NCI-H2171 treated with DMSO at 0.1 percent for 48 hours (cell line): ENCODE results near the gene MEGF10.

Experiments
- DNase-seq: peaks from one replicate; lab custom pipeline; 2025; lab: John Stamatoyannopoulos, UW

The MEGF10 gene

DNA sequence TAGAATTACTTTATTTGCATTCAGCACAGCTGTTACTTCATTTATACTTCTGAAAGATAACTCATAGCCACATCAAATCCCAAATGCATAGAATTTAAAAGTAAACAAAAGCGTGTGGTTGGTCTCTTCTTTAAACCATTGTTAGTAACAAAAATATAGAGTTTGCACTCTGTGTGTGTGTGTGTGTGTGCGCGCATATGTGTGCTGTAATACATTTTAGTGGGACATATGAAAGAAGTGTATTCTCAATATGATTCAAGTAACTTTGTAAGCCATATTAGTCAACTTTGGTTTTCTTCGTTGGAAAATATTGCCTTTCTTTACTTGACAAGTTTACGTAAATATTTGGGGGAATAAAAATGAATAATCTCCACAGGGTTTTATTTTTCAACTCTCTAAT is 120.8 kb downstream of the MEGF10 start:
- DNase-seq: no peak

DNA sequence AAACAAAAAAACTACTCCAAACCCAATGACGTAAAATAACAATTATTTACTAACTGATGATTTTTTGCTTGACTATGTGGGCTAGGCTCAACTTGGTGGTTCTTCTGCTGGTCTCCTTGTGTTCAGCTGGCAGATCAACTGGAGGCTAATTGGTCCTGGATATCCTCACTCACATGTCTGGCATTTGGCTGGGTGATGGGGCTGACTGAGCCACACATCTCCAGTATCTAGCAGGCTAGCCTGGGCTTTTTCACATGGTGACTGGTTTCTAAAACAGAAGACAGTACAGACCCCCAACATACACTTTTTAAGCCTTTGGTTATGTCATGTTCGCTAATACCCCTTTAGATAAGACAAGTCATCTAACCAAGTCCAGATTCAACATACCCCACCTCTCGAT is 122.1 kb downstream of the MEGF10 start:
- no peak for DNase-seq

DNA sequence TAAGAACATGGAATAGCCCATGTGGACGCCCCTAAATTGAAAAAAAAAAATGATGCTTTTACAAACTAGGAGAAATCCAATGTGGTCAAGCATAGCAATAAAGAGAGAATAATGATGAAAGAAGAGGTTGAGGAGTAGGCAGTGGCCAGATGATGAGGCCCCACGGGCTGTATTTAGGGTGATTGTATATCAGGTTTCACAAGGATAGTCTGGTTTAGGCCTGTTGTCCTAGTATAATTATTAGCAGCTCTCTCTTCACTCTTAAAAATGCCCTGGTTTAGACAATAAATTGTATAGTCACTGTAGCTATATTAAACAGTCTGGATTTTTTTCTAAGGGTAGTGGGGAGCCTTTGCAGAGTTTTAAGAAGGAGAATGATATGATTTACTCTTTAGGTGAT is 124.4 kb downstream of the MEGF10 start:
- DNase-seq: no peak

DNA sequence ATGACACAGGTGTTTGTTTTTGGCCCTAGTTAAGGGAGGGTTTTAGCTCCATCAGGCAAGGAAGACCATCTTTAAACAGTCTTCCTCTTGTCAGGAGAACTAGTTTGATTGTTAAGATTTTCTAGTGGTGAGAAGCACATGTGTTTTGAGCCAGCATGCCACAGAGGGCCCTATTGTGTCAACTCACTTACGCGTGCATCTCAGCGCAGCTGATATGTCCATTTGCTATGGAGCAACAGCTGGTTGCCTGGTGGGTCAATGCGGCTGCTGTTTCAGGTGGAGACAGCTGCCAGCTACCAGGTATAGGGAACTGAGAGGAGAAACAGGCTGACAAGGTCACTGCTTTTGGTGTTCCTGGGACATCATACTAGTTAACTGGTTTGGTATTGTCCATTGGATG is 126.3 kb downstream of the MEGF10 start:
- no peak for DNase-seq

DNA sequence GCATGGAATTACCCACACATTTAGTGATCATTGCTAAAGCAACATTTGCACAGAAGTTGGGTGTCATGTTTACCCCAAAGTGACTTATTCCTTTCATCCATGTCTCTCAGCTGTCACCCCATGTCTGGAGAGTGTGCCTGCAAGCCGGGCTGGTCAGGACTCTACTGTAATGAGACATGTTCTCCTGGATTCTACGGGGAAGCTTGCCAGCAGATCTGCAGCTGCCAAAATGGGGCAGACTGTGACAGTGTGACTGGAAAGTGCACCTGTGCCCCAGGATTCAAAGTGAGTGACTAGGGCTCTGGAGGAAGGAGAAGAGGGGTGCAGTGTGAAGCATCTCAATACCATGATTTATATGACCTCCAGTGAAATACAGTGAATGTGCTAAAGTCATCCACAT is 126.9 kb downstream of the MEGF10 start:
- DNase-seq: no peak

DNA sequence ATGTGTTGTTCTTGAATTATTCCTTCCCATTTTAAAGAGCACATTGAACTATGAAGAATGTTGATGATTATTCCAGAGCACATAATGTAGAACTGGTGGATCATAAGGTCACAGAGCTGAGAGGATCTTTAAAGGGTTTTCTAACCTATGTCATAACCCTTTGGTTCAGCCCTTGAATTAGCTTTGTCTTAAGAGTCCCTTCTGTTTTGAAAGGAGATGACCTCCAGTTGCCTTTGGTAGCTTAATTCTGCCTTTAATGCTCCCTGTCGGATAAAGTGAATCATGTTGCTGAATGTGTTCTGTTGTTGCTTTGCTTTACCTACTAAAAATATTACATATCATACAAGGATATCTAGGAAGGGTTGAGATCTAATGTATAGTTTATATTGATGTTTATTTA is 127.8 kb downstream of the MEGF10 start:
- DNase-seq: no peak

DNA sequence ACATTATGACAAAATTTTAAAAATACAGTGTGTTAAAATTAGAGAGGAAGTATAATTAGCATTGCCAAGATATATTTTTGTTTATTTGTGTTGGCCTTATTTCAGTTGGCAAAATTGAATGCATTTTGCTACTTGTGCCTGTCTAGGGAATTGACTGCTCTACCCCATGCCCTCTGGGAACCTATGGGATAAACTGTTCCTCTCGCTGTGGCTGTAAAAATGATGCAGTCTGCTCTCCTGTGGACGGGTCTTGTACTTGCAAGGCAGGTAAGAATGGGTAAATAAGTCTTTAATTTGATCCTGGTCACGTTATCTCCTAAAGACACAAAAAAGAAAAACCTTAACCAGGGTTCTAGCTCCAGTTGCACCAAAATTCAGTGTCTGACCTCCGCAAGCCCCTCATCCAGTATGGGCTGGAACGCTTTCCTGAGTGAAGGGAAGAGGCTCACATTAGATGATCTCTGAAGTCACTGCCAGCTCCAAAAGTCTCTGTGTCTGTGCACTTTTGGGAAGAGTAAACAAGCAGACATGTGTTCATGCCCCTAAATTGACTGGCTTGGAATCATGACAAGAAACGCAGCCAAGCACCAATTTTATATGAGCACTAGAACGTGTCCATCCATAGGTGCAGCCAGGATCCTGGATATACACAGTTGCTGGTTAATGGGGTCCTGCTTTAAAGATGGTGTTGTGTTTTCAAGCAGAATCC is 128.5 kb downstream of the MEGF10 start:
- peak; percentile 33 for DNase-seq

DNA sequence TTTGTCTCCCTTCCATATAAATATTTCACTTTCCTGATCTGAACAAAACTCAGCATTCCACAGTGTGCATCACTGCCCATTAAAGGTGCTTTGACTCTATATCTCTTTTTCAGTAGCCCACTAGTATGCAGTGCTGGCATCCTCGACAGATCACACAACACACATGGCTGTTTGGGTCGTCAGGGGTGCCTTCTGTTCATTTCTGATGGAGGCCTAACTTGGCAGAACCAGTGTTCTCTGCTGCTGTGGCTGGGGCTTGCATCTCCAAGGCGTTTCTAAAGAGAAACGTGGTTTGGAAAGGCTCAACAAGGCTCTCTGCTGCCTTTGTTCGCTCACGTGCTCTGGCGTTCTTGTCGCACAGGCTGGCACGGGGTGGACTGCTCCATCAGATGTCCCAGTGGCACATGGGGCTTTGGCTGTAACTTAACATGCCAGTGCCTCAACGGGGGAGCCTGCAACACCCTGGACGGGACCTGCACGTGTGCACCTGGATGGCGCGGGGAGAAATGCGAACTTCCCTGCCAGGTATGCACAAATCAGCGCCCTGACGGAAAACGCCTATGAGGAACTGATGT is 129.2 kb downstream of the MEGF10 start:
- no peak for DNase-seq

DNA sequence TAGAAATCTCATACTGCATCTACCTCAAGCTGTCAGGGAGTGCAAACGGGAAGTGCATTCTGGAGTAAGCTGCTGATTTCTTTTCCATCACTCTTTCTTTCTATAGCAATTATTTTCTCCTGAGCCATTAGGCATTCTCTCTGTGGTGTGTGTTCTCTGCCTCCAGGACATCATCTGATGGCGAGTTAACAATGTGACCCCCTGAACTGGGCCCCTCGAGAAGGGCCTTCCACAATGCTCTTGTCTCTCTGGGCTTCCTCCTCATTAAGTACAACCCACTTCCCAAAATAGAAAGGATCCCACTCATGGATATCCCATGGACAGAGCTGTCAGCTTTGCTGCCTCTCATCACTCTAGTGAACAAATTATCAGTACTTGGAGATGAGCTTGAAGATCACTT is 130.2 kb downstream of the MEGF10 start:
- DNase-seq: no peak

DNA sequence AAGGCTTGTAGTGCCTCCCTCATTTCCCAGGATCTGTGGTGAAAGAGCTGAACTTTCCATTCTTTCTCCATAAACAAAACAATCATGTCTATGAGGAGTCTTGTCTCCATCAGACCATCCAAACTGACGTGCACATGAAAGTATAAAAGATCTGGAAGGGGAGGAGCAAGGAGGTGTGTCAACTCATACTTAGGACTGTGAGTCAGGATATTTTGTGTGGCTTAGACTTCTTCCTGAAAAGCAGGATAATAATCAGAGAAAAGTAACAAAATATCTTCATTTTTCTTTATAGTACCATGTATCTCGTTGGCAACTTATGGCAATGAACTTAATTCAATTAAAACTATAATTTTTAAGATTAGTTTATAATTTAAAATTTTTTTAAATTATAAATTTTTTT is 130.9 kb downstream of the MEGF10 start:
- no peak for DNase-seq

DNA sequence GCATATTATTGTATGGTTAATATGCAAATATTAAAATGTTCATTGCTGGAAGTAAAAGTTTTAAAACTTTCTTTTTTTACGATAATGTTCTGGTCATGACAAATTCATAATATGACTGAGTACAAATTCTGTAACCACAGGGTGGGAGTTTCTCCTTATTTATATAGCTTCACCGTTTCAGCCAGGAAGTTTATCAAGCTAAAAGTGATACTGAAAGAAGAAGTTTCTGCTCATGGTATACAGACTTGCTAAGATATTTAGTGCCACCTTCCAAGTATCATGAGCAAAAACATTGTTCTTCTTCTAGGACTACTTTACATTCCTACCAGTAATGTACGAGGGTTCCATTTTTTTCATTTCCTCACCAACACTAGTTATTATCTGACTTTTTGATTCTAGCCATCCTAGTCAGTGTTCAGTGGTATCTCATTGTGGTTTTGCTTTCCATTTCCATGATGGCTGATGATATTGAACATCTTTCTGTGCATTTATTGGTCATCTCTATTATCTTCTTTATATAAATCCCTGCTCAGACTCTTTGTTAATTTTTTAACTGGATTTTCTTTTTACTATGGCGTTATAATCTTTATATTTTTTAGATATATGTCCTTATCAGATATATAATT is 132.7 kb downstream of the MEGF10 start:
- DNase-seq: no peak

DNA sequence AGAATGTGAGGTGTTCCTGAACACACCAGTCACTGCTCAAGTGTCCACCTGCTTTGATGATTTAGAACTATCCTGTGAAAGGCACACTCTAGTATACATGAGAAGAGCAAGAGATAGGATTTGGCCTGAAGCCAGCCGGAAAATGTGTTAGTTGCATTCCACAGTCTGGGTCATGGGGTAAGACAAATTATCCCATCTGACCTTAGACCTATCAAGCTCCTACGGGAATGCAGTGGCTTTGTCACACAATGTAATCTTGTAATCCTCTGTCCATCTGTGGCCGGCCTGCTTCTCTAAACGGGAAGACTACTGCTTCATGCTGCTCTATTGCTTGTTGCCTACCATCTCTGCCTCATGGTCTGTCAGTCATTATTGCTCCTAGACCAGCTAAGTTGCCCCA is 134.4 kb downstream of the MEGF10 start:
- no peak for DNase-seq

DNA sequence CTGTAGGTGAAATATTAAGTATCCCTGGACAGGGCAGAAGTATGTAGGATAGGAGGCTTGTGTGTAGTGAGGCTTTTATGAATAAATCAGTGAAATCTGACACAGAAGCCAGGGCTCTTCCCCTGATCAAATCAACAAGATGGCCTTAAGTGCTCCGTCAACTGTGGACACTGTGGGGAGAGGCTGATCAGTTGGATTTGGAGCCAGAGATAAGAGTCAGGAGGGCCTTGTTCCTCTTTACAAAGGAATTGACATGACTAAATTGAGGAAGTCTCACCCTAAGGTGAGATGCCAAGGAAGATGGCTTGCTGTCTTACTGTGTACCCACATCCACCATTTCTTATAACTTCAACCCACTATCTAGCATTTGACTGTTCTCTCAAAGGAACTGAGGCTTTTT is 135.3 kb downstream of the MEGF10 start:
- no peak for DNase-seq

DNA sequence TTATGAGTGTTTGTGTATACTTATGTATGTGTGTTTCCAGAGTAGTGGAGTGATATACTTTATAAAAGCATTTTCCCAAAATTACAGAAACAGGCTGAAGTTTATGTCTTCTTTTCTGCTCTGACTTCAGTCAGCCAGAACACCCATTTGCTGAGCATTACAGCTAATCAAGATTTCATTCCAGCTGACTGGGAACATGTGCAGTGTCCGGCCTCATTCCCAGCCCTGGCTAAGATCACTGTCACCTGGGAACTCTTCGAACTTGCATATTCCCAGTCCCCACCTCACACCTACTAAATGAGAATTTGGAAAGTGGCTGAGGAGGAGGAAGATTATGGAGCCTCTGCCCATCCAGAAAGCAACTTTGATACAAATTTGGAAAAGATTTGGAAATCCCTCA is 136.1 kb downstream of the MEGF10 start:
- DNase-seq: no peak

DNA sequence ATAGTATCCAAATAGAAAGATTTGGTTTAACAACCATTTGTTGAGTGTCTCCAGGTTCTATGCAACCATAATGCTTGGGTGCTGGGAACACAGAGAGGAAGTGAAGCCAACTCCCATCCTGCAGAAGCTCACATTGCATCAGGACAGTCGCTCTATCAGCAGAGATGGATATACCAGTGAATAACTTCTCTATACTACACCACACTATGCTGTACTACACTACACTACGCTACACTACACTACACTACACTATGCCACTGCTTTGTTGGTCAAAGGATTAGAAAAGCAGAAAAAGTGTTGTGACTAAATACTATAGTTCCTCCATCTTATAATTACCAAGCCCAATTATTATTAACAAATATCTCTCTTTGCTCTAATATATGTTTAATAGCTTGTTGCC is 137.7 kb downstream of the MEGF10 start:
- DNase-seq: no peak

DNA sequence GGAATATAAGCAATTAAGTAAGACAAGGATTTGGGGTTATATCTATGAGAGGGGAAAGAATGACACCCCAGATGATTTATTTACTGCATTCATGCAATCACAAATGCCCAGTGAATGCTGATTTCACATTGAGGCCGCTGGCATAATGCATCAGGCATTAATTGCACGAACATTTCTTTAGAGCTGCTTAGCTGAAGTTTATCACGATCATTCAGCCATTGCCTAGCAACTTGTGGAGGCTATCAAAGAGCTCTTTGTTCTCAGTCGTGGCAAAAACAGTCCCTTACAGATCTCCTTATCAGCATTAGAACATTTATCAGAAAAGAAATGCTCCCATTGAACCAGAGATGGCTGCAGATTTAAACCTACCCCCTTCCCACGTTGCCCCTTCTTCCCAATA is 138.2 kb downstream of the MEGF10 start:
- no peak for DNase-seq

DNA sequence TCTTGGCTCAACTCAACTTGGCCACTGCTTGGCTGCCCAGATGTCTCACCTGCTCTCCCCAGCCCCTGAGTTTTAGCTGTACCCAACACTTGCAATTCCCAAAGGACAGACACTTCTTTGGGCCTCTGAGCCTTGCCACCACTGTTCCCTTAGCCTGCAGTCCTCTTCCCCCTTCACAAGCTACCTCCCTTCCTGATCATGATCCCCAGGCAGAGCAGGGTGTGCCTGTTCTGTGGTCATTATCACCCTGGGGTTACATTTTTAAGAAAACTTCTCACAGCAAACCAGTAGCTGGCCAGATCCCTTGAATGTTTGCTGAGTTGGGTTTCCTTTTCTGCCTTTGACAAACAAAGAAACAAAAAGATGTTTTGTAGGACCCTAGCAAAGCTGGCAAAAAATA is 139.3 kb downstream of the MEGF10 start:
- no peak for DNase-seq

DNA sequence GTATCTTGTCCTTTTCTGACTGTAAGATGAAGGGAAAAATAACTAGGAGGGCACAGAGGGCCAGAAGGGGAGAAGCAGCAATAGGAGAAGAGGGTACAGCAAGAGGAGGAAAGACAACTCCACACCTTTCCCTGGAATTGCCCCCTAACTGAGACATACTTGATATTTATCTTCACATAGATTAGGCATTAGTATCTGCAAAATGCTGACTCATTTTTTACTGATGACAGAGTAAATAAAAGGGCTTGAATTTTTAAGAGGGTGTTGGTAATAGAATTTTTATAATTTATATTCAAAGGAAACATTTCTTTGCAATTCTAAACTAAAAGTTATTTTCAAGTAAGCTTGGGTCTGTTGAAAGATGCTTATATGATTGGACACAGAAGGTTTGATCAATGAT is 140.0 kb downstream of the MEGF10 start:
- no peak for DNase-seq

DNA sequence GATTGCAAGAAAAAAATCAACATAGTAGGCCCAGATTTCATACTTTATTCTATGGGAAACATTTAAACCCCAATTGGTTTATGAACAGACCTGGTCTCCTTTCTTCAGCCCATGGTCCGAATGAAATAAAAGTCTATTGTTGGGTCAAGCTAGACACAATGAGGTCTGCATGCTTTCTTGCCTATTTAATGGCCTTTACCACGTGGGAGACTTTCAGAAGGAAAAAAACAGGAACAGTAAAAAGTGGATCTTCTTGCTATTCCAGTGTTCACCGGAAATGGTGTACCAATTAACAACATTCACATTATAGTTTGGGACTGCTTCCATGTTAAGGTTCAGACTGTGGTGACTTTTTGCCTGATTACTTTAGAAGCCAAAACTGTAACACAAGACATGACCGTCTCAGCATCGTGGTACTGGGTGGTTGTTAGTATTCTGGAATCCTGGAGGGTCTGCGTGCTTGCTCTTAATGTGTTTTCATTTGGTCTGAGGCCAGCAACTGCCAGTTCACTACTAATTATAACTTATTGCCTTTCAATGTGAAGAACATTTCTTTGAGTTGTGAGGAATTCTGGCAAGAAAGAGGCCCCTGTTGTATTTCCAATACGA is 141.5 kb downstream of the MEGF10 start:
- no peak for DNase-seq

DNA sequence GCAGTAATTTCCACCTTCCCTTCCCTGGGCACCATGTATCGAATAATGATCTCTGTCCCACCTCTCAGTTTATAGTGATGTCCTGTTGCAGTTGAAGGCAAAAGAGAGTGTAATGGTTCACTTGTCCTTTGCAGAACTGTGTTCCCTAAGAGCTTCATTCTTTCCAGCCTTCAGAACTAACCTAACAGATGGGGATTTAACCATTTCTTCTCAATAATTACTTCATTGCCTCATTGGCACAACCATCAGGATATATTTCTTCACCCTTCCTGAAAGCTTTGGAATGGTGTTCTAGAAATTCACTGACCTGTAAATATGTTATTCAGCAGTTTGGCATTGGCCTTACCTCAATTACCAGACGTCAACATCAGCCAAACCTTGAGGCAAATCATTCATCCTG is 142.9 kb downstream of the MEGF10 start:
- no peak for DNase-seq

DNA sequence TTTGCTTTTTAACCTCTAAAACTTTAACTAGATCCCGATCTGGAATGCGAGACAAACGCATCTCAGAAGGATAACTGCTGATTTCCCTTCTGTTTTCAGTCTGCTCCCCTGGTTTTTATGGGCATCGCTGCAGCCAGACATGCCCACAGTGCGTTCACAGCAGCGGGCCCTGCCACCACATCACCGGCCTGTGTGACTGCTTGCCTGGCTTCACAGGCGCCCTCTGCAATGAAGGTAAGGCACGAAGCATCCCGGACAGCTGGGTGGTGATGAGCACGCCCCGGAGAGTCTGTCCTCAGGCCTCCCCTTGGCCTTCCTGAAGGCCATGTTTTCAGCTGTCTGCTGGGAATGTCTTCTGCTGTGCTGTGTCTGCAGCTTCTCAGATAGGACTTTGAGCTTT is 144.0 kb downstream of the MEGF10 start:
- no peak for DNase-seq

DNA sequence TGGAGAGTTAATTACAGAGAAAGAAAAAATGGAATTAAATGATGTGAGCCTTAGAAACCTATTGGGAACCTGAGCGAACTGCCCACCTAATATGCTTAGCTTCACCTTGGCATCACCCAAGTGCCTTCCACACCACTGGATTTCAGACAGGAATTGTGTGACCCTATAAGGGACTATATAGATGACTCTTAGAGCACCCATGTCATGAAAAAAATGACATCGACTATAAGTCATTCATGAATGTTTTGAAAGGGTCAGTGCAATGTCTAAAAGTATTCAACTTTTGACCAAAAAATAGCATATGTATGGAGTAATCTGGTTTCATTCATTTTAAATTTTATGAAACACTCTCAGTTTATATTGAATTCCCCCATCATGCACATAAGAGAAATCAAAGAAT is 145.2 kb downstream of the MEGF10 start:
- no peak for DNase-seq

DNA sequence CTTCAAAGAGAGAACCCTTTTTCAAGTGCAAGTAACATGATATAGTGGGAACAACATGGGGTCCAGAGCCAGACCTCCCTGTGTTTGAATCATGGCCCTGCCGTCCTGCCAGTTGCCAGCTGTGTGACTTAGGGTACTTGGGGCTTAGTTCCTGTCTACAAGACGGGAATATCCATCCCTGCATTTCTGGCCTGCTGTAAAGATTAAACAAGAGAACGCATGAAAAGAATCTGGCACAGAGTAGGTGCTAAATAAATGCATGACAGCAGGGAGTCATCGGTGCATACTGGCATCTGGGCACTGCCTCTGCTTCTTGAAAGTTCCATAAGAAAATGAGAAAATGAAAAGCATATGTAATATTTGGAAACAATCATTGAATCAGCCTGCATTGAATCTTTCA is 149.0 kb downstream of the MEGF10 start:
- no peak for DNase-seq
